ENCODE results near the gene EFCAB3.
"Not testable (repeated sequence)": the region's sequence is repeated elsewhere in the genome, so short reads cannot be mapped to it uniquely, and the experiment has no call there.

The EFCAB3 gene

DNA sequence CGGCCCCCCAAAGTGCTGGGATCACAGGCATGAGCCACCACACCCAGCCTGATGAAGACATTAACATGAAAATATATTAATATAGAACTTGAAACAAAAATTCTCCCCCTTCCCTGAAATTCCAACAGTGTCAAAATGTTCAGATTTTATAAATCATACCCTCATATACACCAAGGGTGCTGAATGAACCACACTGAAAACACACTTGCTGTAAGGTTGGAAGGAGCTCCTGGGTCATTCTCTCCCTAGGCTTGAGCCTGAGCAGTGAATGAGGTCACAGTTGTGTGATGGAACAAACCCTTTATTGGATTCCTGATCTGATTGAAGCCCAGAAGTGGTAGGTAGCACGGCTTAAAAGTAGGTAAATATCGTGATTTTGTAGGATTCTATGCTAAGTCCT, at the start of gene EFCAB3:
TSS of gene EFCAB3 (plus strand) at position 301 of the 400 bp plus-strand sequence. CDS start 2,427 bp downstream, outside the sequence.
- DNase-seq, result no peak

DNA sequence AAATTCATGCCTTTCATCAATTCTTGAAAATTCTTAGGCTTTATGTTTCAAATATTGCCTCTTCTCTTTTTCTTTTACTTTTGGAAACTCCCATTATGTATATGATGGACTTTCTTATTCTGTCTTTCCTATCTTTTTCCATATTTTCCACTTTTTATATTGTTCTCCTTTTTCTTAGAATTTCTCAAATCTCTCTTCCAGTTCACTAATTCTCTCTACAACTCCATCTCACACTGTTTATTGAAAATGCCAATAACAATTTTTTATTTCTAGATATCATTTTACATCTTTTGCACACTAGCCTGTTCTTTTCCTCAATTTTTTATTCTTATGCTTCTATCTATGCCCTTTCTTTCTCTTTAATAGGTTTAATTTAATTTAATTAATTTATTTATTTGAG, 43.8 kb upstream of the EFCAB3 start:
- no peak for DNase-seq

DNA sequence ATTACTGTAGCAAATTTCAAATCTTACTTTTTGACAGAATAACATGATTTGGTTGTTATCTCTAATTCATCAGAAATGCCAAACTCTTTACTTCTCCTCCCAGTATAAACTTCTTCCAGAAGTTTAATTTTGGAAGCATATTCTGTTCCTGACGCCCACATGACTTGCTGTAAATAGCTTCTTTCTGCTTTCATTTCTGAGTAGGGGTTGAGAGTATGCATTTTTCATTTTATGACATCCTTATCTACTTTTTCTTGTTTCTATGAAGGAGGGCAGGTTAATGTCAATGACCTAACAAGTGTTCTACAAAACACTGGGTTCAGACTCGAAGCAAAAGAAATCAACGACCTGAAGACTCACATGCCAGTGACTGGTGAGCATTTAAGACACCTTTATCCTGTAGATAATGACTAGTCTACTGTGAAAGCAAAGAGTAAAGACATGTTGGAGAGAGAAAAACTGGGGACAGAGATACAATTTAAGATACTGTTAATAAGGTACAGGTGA, 36.5 kb upstream of the EFCAB3 start:
- DNase-seq, result no peak

DNA sequence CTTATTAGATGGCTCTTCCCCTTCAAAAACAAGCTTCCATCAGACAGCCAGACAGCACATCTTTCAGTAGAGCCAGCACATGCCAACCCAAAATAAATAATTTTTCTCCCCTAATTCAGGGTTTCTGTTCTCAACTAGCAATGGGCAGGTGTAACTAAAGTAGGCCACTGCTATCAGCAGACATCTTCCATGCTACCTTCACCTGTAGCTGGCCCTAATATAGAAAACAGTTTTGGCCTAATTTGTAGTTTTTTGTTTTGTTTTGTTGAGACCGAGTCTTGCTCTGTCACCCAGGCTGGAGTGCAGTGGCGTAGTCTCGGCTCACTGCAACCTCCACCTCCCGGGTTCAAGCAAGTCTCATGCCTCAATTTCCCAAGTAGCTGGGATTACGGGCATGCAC, 29.2 kb upstream of the EFCAB3 start:
- no peak for DNase-seq

DNA sequence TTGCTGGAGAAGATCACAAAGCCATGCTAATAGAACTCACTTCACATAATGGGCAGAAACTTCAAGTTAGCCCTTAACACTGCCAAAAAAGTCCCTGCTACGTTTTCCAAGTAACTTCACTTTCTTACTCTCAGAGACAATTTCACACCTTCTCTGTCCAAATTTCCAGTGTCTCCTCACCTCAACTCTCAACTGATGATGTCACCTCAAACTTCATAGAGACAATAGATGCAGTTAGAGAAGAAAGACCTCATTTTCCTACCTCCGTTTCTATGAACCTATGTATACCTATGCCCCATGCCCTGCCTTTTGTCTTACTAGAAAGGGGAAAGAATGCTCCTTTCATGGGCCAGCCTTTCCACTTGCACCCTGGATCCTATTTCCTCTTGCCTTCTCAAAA, 14.2 kb upstream of the EFCAB3 start:
- DNase-seq, result no peak

DNA sequence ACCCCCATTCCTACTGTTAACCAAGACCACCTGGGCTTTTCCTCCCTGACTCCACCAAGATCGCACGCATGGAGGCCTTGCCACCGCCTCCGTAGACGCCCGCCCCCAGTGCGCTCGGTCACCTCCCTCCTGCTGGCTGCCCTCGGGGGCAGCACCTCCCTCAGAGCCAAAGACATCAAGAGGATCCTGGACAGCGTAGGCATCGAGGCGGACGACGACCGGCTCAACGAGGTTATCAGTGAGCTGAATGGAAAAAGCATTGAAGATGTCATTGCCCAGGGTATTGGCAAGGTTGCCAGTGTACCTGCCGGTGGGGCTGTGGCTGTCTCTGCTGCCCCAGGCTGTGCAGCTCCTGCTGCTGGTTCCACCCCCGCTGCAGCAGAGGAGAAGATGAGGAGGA, 1.2 kb downstream of the EFCAB3 start:
- DNase-seq, result no peak

DNA sequence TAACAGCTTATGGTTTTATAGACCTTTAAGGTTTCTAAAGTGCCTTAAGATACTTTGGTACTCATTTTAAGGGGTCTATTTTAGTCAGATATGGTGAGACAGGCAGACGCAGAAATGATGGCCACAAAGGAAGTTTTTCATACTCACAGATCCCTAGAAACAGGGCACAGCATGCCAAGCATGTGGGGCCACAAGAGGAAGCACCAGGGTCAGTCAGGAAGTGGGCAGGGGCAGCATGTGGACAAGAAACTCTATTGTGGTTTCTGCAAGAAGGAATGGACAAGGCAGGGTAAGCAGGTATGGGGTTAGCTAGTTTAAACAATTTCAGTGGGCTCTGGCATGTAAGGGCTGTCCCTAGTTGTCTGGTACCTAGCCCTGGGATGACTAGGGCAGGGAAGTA, 8.5 kb downstream of the EFCAB3 start:
- DNase-seq, result no peak

DNA sequence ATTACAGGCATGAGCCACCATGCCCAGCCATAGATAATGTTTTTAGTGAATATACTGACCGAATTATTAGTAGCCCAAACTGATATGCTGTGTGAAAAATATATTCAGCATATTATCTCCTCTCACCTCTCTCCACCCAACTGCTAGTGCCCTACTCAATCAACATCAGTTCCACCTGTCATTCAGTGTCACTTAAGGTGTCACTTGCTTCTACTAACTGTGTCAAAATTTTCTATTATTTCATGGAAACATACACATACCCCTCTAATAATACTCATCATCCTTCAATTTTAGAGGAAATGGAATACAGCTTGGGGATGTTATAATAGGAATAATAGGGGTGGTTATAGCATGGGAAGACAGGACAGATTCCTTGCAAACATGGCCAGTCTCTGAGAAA, 12.6 kb downstream of the EFCAB3 start:
- no peak for DNase-seq

DNA sequence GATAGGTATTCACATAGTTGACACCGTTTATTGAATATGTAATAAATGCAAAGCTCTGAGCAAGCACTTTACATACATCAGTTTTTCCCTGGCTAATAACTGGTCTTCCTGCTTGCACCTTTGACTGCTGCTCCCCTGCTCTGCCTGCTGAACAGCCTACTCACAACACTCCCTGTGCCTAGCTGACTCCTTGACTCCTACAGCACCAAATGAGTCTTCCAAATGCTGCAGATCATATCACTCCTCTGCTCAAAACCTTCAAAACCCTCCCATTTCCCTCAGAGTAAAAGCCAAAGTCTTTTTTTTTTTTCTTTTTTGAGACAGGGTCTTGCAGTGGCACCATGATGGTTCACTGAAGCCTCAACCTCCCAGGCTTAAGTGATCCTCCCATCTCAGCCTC, 18.5 kb downstream of the EFCAB3 start:
- DNase-seq, result no peak

DNA sequence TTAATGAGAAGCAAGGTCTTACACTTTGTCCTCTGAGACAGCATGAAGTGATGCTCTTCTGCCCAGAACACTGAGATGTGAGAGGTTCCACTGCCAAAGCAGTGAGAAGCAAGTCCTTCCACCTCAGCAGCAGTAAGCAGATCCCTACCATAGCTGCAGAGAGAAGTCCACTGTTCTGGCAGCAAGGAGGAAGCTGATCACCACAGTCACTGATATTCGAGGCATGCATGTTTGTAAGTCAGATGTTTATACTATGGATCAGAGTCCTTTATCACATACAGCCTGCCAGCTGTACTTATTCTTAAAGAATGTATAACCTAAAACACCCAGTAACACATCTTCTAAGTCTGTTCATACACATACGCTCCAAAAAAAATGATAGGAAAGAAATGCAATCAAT, 25.1 kb downstream of the EFCAB3 start:
- DNase-seq, result no peak

DNA sequence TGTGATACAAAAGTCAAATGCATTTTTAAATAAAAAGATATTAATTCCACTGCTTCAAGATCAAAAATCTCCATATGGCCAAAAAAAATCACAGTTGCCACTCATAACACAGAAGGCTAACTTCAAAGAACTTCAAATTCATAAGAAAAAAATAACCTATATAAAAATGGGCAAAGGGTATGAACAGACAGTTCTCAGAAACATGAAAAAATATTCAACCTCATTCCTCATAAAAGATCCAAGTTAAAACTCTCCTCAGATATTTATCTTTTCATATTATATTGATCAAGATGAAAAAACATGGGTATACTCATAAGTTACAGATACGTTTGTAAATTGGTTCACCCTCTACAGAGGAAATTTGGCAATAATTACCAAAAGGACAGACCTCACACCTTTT, 32.7 kb downstream of the EFCAB3 start:
- not testable (repeated sequence) for DNase-seq

DNA sequence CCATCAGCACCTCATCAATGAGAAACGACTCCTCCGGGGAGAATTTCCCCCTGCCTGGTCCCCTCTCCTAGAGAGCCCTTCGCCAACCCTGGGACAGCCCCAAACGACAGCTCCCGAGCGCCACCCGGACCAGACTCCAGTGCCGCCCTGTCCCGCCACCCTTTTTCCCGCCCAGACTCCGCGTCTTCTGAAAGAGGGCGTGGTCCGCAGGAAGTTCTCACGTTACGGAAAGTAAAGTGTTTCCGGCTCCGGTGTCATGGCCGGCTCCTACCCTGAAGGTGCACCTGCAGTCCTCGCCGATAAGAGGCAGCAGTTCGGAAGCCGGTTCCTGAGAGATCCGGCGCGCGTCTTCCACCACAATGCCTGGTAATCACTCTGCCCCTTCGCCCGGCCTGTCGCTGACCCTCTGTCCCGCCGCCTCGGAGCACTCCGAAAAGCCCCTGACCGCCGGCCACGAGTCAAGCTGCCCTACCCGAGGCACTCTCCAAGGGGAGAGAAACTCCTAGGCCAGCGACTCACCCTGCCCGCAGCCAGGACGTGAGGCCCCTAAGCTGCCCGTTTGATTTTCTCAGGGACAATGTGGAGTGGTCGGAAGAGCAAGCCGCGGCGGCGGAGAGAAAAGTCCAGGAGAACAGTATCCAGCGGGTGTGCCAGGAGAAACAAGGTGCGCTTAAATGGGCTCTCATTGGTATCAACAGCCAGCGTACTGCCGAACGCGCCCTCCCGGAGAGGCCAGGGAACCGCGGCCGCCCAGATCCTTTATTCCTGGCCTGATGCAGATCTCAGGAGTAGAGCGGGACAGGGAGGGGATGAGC, 43.5 kb downstream of the EFCAB3 start, which contains the start of gene METTL2A:
TSS of gene METTL2A (plus strand) at position 251 of the 815 bp plus-strand sequence. CDS start at position 257, 6 bp downstream.
- peak; percentile 75 for DNase-seq

DNA sequence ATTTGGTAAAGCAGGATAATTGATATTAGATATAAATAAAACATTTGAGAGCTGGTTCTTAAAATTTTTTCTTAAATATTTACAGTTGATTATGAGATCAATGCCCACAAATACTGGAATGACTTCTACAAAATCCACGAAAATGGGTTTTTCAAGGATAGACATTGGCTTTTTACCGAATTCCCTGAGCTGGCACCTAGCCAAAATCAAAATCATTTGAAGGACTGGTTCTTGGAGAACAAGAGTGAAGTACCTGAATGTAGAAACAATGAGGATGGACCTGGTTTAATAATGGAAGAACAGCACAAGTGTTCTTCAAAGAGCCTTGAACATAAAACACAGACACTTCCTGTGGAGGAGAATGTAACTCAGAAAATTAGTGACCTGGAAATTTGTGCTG, 45.9 kb downstream of the EFCAB3 start:
- DNase-seq, result not testable (repeated sequence)

DNA sequence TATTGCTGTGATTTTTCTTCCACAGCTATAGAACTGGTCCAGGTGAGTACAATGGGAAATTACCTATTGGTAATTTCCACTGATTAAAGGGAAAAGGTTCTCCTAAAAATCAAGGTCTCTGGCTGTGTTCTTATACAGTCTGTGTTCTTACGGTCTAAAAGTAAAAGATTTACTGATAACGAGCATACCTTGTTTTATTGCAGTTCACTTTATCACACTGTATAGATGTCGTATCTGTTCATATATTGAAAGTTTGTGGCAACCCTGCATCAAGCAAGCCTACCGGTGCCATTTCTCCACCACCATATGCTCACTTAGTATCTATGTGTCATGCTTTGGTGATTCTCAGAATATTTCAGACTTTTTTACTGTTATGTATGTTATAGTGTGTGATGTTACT, 54.9 kb downstream of the EFCAB3 start:
- not testable (repeated sequence) for DNase-seq

DNA sequence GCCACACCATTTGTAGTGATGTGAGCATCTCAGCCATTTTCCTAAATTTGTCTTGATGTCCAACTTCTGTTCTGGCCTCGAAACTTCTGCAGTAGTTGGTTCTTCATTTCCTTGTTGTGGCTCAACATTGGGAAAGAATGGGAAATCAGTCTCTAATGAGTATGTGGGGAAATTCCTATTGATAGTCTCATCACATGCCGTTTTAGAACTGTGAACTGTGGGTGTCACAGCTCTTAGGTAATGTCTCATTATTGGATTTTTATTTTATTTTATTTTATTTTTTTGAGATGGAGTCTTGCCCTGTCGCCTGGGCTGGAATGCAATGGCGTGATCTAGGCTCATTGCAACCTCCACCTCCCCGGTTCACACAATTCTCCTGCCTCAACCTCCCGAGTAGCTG, 60.8 kb downstream of the EFCAB3 start:
- not testable (repeated sequence) for DNase-seq

DNA sequence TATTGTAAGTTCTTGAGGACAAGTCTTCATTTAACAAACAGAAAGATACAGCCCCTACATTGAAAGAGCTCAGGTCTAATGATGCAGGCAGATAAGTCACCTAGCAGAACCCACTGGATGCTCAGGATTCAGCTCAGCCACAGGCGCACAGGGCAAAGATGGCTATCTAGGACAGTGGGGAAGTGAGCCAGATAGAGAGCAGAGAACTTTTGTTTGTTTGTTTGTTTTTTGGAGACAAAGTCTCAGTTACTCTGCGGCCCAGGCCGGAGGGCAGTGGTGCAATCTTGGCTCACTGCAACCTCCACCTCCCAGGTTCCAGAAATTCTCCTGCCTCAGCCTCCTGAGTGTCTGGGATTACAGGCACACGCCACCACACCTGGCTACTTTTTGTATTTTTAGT, 63.7 kb downstream of the EFCAB3 start:
- DNase-seq, result no peak

DNA sequence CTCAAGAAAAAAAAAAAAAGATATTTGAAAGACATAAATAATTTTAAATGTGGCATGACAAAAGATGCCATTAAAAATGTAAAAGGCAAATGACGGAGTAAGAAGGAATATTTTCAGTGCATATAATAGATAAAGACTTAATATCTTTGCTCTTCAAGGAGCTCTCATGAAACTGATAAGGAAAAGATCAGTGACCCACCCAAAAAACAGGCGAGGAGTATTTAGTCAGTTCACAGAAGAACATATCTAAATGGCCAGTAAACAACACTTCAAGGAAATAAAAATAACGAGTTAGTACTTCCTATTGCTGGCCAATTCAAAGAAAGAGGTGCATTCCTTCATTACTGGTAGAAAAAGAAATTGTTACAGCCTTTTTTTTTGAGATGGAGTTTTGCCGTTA, 65.4 kb downstream of the EFCAB3 start:
- DNase-seq, result not testable (repeated sequence)

DNA sequence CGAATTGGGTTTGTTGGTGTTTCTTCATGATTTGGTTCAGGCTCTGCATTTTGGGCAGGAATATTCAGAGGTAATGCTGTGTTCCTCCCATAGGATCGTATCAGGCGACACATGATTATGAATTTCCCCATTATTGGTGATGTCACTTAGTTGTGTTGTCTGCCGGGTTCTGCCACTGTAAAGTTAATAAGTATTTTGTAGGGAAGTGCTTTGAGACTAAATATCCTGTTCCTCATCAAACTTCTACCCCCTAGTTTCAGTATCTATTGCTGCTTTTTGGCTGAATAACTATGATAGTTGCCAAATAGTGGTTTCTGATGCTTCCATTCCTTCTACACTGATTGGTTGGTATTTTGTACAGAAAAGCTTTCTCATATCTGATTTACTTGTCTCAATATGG, 71.8 kb downstream of the EFCAB3 start:
- DNase-seq, result not testable (repeated sequence)

DNA sequence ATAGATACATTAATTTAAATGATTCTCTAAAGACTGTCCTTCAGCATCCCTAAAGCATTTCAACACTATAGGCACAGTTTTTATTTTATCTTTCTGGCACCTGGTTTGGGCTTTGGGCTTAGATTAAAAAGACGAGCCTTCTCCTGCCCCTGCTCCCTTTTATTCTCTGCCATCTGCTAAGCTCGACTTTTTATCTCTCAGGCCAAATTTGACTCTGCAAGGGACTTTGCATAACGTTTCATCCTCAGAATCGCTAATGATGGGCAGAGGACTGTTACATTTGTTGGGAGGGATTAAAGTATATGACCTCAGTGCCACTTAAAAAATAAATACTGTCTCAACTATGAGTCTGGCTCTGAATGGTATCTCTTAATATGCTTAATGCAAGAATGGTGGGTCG, 72.7 kb downstream of the EFCAB3 start:
- not testable (repeated sequence) for DNase-seq

DNA sequence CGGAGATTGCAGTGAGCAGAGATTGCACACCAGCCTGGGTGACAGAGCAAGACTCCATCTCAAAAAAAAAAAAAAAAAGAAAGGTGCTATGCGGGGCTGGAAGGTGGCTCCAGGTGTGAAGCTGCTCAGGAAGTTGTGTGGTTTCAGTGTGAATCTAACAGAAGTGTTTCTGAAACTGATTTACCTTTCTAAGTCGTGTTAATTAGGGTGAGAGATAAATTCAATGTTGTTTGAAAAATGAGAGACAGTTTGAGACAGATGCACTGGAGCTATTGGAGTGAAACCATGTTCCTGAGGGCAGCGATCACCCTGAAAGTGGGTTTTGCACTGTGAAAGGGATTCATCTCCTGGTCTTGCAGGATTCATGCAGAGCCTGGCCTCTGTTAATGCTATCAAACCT, 73.3 kb downstream of the EFCAB3 start:
- DNase-seq, result not testable (repeated sequence)

DNA sequence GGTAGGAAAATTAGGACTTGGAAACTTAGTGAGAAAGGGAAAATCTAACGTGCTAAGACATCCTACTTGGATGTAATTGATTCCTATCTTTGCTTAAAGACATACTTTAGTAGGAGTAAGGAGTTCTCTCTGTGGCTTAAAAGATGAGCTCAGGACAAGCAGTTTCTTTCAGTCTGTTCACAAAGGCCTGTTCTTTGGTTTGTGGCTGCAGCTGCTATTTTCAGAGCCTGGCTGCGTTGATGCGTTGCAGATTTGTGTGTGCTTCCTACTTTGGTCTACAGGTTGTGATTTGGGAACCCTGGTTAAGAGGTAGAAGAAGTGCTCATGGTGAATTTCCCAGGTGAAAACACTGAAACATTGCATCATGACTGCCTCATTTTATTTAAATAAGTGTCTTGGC, 73.8 kb downstream of the EFCAB3 start:
- not testable (repeated sequence) for DNase-seq

DNA sequence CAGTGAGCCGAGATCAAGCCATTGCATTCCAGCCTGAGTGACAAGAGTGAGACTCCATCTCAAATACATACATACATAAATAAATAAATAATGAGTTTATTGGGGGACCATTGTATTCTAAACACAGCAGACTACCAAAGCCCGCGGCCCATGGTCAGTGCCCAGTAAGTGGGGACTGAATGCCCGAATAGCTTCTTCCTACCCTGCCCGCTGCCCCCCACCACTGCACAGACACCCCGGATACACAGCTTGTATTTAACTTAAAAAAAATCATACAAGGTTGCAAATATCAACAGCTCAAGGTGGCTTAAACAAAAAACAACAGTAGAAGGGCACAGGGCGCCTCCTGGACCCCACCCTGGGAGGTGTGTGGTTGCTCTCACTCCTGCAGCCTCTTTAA, 75.7 kb downstream of the EFCAB3 start:
- DNase-seq, result no peak

DNA sequence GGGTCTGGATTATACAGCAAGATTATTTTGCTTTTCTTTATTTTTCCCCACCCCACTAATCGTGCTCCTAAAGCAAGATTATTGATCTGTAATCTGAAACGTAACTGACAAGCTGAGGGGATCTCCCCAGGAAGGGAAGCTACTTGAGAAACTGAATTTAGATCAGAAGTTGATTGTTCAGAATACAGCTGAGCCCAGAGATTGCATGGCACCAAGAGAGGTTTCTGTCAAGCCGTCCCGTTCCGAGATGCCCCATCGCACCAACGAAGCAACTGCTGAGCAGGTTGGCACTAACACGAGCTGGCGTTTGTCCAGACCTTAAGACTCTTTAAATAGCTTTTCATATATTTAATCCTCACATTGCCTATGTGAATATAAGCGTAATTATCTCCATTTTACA, 78.1 kb downstream of the EFCAB3 start:
- not testable (repeated sequence) for DNase-seq

DNA sequence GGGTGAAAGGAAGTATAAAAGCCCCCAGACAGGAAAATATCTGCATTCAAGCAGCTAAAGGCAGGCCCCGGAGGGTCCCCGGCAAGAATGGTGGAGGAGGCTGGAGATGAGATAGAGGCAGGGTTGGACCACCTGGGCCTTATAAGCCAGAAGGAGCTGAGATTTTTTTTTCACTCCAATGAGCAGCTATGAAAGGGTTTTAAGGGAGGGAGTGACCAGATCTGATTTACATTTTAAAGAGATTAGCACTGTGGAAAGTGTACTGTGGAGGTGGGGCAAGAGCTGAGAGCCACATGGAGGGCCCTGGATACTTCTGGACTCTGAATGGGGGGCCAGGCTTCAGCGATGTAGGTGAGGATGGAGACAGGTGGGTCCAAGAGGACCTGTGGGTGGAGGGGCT, 84.1 kb downstream of the EFCAB3 start:
- DNase-seq, result not testable (repeated sequence)

DNA sequence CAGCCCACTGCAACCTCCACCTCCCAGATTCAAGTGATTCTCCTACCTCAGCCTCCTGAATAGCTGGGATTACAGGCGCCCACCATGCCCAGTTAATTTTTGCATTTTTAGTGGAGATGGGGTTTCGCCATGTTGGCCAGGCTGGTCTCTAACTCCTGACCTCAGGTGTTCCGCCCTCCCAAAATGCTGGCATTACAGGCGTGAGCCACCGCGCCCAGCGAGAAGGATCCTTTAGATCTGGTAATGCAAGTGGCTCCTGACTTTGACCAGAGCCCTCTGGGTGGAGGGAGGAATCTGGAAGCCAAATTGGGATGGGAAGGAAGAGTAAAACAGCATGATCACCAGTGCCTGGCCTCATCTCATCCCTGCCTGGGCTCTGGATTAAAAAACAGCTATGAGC, 84.9 kb downstream of the EFCAB3 start:
- not testable (repeated sequence) for DNase-seq
